Large intestine (tissue), 3 donors: ENCODE results near the gene COL2A1. TPM values are rescaled to one million over a fixed set of nuclear protein-coding genes. Genes with fewer than 3 reads are reported as not detected.

Experiments
- DNase-seq, 2 donors: peaks; one replicate each; pipeline versions ENCODE4 v3.0.0 to v3.0.0-alpha.2; 2013
- H3K27ac ChIP-seq: one replicate; pipeline ENCODE4 v1.5.1; 2013; ENCODE audit warnings: low read length
- H3K27me3 ChIP-seq: 2 replicates; pipeline ENCODE4 v1.6.1; 2013; ENCODE audit warnings: low read length; ENCODE audit not compliant: control insufficient read depth, insufficient read depth
- H3K36me3 ChIP-seq: 2 replicates; pipeline ENCODE4 v1.6.1; 2013; ENCODE audit warnings: low read length; ENCODE audit not compliant: control insufficient read depth, insufficient read depth
- H3K4me1 ChIP-seq: one replicate; pipeline ENCODE4 v1.6.1; 2013; ENCODE audit warnings: low read length; ENCODE audit not compliant: control insufficient read depth, insufficient read depth
- H3K4me3 ChIP-seq: one replicate; pipeline ENCODE4 v1.5.1; 2013; ENCODE audit warnings: low read length
- H3K9me3 ChIP-seq: one replicate; pipeline ENCODE4 v1.6.1; 2013; ENCODE audit warnings: mild to moderate bottlenecking, low read depth, low read length, moderate library complexity; ENCODE audit not compliant: control insufficient read depth
- WGBS: methylation state at CpG from one replicate; pipeline ENCODE4 v1.1.5; 2013; ENCODE audit warnings: low lambda C conversion rate; ENCODE audit not compliant: insufficient coverage; 5-methylcytosine and 5-hydroxymethylcytosine counted together
- polyA plus RNA-seq: library from polyadenylated mRNA; unstranded; fragments of 120-200 nt; gene quantifications from one replicate; pipeline ENCODE4 v1.2.1, GENCODE V29; 2013

The COL2A1 gene
- polyA plus RNA-seq, 1 donor: 9.0 TPM

- H3K4me1 ChIP-seq: peaks cover 31% of the 10 kb centered on the region
- H3K27ac ChIP-seq: no peak overlapping the region
- 73% methylated on average over 3 of the region's 5 CpGs for WGBS
- no peaks in the 10 kb centered on the region for H3K27me3 ChIP-seq
- H3K36me3 ChIP-seq: peaks cover 23% of the 10 kb centered on the region
- no peaks in the 10 kb centered on the region for H3K9me3 ChIP-seq
- H3K4me3 ChIP-seq: no peak overlapping the region
- DNase-seq: no peak
These were observed 37.5 kb upstream of the COL2A1 start for GRCh38 chr12:48041591-48042423.

DNA sequence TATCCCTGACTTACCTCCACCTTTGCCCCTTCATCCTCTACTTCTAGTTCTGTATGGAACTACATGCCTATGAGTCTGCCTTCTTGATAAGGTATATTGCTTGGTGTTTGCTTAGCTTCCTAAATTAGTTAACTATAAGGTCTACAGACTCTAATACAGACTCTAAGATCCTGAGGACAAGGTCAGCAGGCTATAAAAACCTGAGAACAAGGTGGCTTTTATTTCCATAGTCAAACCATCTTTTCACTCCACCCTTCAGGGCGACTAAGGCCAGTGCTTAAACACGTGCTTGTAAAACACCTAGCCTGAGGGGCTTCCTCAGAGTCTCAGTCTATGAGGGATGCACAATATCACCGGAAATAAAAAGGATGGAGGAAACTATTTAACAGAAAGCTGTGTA lies 36.1 kb upstream of the COL2A1 start:
- WGBS: 50% methylated on average over 2 of the region's 3 CpGs
- H3K36me3 ChIP-seq: peaks cover 13% of the 10 kb centered on the region
- H3K4me3 ChIP-seq: no peak overlapping the region
- H3K9me3 ChIP-seq: no peaks in the 10 kb centered on the region
- DNase-seq: peak; percentile 57 to 87
- H3K4me1 ChIP-seq: peaks cover 27% of the 10 kb centered on the region
- H3K27me3 ChIP-seq: no peaks in the 10 kb centered on the region
- H3K27ac ChIP-seq: peak overlapping the region; percentile 20

GRCh38 chr12:48039151-48039550 lies 34.9 kb upstream of the COL2A1 start:
- Histone ChIP-seq H3K4me1 (peaks cover 27% of the 10 kb centered on the region), H3K36me3 (peaks cover 2% of the 10 kb centered on the region), H3K4me3 (no peak overlapping the region), H3K27me3 (no peaks in the 10 kb centered on the region), H3K9me3 (no peaks in the 10 kb centered on the region), H3K27ac (no peak overlapping the region)
- DNase-seq: no peak
- no CpG with 5 or more reads among the region's 1 CpG for WGBS

GRCh38 chr12:48038085-48038484 lies 33.8 kb upstream of the COL2A1 start:
- Histone ChIP-seq H3K4me3 (no peak overlapping the region), H3K9me3 (no peaks in the 10 kb centered on the region), H3K36me3 (no peaks in the 10 kb centered on the region), H3K4me1 (peaks cover 27% of the 10 kb centered on the region), H3K27me3 (no peaks in the 10 kb centered on the region), H3K27ac (no peak overlapping the region)
- no peak for DNase-seq
- no CpG with 5 or more reads among the region's 5 CpGs for WGBS

DNA sequence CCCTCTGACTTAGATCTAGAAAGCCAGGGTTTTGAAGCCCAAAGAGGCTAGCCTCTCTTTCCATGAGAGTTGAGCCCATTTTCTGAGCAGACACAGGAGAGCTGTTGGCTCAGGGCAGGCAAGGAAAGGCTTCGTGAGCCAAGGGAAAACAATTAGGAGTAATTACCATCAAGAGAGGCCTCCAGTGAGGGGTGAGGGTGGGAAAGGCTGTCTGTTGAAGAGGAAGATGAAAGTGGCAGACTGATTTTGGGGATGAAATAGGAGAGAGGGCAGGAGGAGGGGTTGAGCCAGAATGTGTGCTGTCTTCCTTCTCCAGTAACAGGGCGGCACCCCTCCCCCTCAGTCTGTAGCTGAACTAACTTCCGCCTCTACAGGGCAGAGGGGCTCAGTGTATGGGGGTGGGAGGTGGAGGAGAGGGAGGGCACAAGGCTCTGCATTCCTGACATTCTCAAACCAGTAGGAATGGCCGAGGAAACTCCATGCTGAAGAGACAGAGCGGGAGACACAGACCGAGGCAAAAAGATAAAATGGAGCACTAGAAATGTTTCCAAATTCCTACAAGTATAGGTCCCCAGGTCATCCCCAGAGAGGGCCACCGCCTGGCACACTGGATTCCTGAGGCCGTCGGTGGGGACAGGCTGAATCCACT lies 33.1 kb upstream of the COL2A1 start:
- Histone ChIP-seq H3K4me1 (peaks cover 27% of the 10 kb centered on the region), H3K27me3 (no peaks in the 10 kb centered on the region), H3K4me3 (no peak overlapping the region), H3K27ac (no peak overlapping the region), H3K9me3 (no peaks in the 10 kb centered on the region), H3K36me3 (no peaks in the 10 kb centered on the region)
- WGBS: no CpG with 5 or more reads among the region's 9 CpGs
- DNase-seq: no peak

DNA sequence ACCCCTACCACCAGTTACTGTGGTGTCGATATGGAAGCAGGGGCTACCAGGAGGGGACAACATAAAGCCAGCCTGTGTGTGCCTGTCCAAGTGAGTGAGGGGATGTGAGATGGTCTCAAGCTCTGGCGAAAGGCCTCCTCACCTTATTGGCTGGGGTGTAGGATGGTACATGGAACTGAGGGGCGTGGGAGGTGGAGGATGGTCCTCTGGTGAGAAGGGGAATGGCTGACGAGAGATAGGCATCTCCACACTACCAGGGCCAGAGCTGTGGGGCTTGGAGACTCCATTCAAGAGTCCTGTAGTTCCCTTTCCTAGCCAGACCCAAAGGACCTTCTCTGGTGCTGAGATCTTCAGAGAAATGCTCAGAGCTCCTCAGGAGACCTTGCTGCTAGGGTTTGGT lies 32.5 kb upstream of the COL2A1 start:
- no CpG with 5 or more reads among the region's 4 CpGs for WGBS
- Histone ChIP-seq H3K27me3 (no peaks in the 10 kb centered on the region), H3K9me3 (no peaks in the 10 kb centered on the region), H3K27ac (no peak overlapping the region), H3K36me3 (no peaks in the 10 kb centered on the region), H3K4me3 (no peak overlapping the region), H3K4me1 (peaks cover 27% of the 10 kb centered on the region)
- no peak for DNase-seq

DNA sequence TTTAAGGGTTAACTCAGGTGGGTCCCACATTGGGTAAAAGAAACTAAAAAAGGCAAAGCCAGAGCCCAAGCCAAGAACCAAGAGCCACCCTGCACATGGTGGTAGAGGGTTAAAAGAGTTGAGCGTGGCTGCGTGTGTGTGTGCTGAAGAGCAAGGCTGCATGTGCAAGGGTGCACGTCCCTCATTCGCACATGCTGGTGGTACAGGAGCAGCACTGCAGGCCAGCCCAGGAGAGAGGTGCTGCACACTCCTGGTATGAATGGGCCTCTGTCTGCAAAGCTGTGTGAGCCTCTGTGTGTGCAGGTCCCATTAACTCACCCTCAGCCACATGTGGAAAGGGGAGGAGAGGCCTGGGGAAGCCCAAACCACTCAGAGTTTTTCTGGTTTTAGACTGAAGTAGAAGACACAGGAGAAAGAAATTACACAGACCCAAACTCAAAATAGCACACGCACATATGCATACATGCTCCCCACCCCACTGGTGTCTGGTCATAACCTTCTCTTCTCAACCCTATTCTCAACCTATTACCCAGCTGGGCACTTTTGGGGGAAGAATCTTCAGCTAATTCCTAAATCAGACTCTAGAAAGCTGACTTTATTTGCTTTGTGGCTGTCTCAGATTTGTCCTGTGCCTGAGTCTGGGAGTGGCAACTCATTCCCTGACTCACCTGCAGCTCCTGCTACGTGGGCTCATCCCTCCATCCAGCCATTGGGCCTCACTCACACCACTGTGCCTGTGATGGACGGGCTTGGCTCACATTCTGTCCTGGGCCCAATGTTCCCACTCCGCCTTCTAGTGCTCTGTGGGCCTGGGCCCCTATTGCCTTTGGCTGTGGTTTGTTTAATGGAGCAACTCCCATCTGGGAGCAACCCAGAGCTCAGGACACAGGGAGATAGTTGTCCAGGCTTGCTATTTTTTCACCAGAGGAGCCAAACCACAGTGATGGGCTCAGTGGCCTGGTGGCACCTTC lies 30.8 kb upstream of the COL2A1 start:
- no peak for DNase-seq
- no peak overlapping the region for H3K4me3 ChIP-seq
- no CpG with 5 or more reads among the region's 8 CpGs for WGBS

GRCh38 chr12:48033451-48033850 lies 29.2 kb upstream of the COL2A1 start:
- no peak for DNase-seq
- Histone ChIP-seq H3K36me3 (no peaks in the 10 kb centered on the region), H3K4me1 (peaks cover 36% of the 10 kb centered on the region), H3K4me3 (no peak overlapping the region), H3K27me3 (no peaks in the 10 kb centered on the region), H3K27ac (no peak overlapping the region), H3K9me3 (no peaks in the 10 kb centered on the region)
- no CpG with 5 or more reads among the region's 1 CpG for WGBS

More for the DNA sequence above, 30.8 kb upstream of the COL2A1 start:
- H3K9me3 ChIP-seq: no peaks in the 10 kb centered on the region
- H3K4me1 ChIP-seq: peaks cover 30% of the 10 kb centered on the region
- H3K36me3 ChIP-seq: no peaks in the 10 kb centered on the region
- no peak overlapping the region for H3K27ac ChIP-seq
- H3K27me3 ChIP-seq: no peaks in the 10 kb centered on the region

- H3K27me3 ChIP-seq: no peaks in the 10 kb centered on the region
- H3K27ac ChIP-seq: no peak overlapping the region
- DNase-seq: no peak
- no peaks in the 10 kb centered on the region for H3K36me3 ChIP-seq
- no peaks in the 10 kb centered on the region for H3K9me3 ChIP-seq
- no peak overlapping the region for H3K4me3 ChIP-seq
- WGBS: no CpG with 5 or more reads among the region's 1 CpG
- H3K4me1 ChIP-seq: peaks cover 43% of the 10 kb centered on the region
These were observed 28.3 kb upstream of the COL2A1 start for GRCh38 chr12:48032597-48032996.
